CD14-positive monocyte (primary cell): ENCODE measurements around the gene MADD. TPM values are rescaled to one million over a fixed set of nuclear protein-coding genes. Genes with fewer than 3 reads are reported as not detected.
A peak's percentile ranks its signal among the peaks of the same experiment; 100 is the strongest.

Source experiments
- DNase-seq, 3 donors: peaks; one replicate each; pipeline ENCODE4 v3.0.0-alpha.2; 2011 to 2022
- H2AFZ ChIP-seq: 2 replicates; pipeline ENCODE4 v1.6.0; 2012; ENCODE audit warnings: mild to moderate bottlenecking, low read depth, low read length, inconsistent platforms; ENCODE audit not compliant: insufficient read depth, poor library complexity, severe bottlenecking
- H3K27ac ChIP-seq, 2 donors: 1 replicate in 1 of 2; 2 replicates in 1 of 2; pipeline ENCODE4 v1.5.1; 2012 to 2013; ENCODE audit warnings: low read length in 2 of 2, control low read depth in 1 of 2, inconsistent platforms in 1 of 2, low read depth in 1 of 2, mild to moderate bottlenecking in 1 of 2
- H3K27me3 ChIP-seq, 2 donors: one replicate each; pipeline versions ENCODE4 v1.6.0 to v1.6.1; 2011 to 2013; ENCODE audit warnings: low read length in 2 of 2; ENCODE audit not compliant: control insufficient read depth in 2 of 2, insufficient read depth in 2 of 2
- H3K36me3 ChIP-seq, 2 donors: replicated peaks in 1 of 2; 1 replicate in 1 of 2; 2 replicates in 1 of 2; pipeline versions ENCODE4 v1.5.1 to v1.6.1; 2012 to 2013; ENCODE audit warnings: low read length in 2 of 2, control low read depth in 1 of 2, inconsistent platforms in 1 of 2, mild to moderate bottlenecking in 1 of 2; ENCODE audit not compliant: insufficient read depth in 2 of 2, control insufficient read depth in 1 of 2
- H3K4me1 ChIP-seq, 2 donors: 1 replicate in 1 of 2; 2 replicates in 1 of 2; pipeline versions ENCODE4 v1.5.1 to v1.6.1; 2012 to 2013; ENCODE audit warnings: low read length in 2 of 2, control low read depth in 1 of 2, inconsistent platforms in 1 of 2, mild to moderate bottlenecking in 1 of 2, moderate library complexity in 1 of 2; ENCODE audit not compliant: insufficient read depth in 2 of 2, control insufficient read depth in 1 of 2
- H3K4me2 ChIP-seq: replicated peaks from 2 replicates; pipeline ENCODE3; 2012; ENCODE audit warnings: low read length, moderate library complexity, mild to moderate bottlenecking; ENCODE audit not compliant: poor library complexity, severe bottlenecking; ENCODE audit errors: extremely low read depth
- H3K4me3 ChIP-seq, 3 experiments: fragments of 200-600 bp in 1 of 3; sonication (generic) in 1 of 3; replicated peaks in 1 of 3; 1 replicate in 2 of 3; 2 replicates in 1 of 3; pipeline ENCODE4 v1.5.1; 2011 to 2013; ENCODE audit warnings: low read length in 3 of 3, mild to moderate bottlenecking in 3 of 3, control low read depth in 2 of 3, low read depth in 2 of 3, inconsistent platforms in 1 of 3, moderate library complexity in 1 of 3
- H3K79me2 ChIP-seq: 2 replicates; pipeline ENCODE4 v1.6.0; 2012; ENCODE audit warnings: mild to moderate bottlenecking, control low read depth, inconsistent platforms, low read length, moderate library complexity; ENCODE audit not compliant: insufficient read depth
- H3K9ac ChIP-seq: 2 replicates; pipeline ENCODE4 v1.6.0; 2017; ENCODE audit warnings: low read length, mild to moderate bottlenecking; ENCODE audit not compliant: insufficient read depth, poor library complexity, severe bottlenecking
- H3K9me3 ChIP-seq, 2 donors: replicated peaks in 1 of 2; 1 replicate in 1 of 2; 2 replicates in 1 of 2; pipeline versions ENCODE4 v1.5.1 to v1.6.1; 2012 to 2013; ENCODE audit warnings: low read length in 2 of 2, control low read depth in 1 of 2; ENCODE audit not compliant: control insufficient read depth in 1 of 2, insufficient read depth in 1 of 2
- H4K20me1 ChIP-seq: 2 replicates; pipeline ENCODE4 v1.6.0; 2012; ENCODE audit warnings: mild to moderate bottlenecking, low read length, control low read depth, moderate library complexity; ENCODE audit not compliant: insufficient read depth
- H3K27ac Mint-ChIP-seq, 7 donors: one replicate each; pipeline ENCODE4 v1.8.0; 2020; ENCODE audit warnings: mild to moderate bottlenecking in 7 of 7, mixed read lengths in 7 of 7, moderate library complexity in 6 of 7, inconsistent platforms in 2 of 7
- H3K27me3 Mint-ChIP-seq, 3 donors: one replicate each; pipeline ENCODE4 v1.8.0; 2021 to 2022; ENCODE audit warnings: low read depth in 3 of 3, mild to moderate bottlenecking in 3 of 3, mixed read lengths in 3 of 3, moderate library complexity in 3 of 3, inconsistent platforms in 1 of 3
- H3K36me3 Mint-ChIP-seq, 2 donors: one replicate each; pipeline ENCODE4 v1.8.0; 2020; ENCODE audit warnings: mixed read lengths in 2 of 2, inconsistent platforms in 1 of 2, mild to moderate bottlenecking in 1 of 2
- H3K4me1 Mint-ChIP-seq: one replicate; pipeline ENCODE4 v1.8.0; 2020; ENCODE audit warnings: mild to moderate bottlenecking, mixed read lengths
- H3K4me3 Mint-ChIP-seq, 2 donors: one replicate each; pipeline ENCODE4 v1.8.0; 2020; ENCODE audit warnings: mild to moderate bottlenecking in 2 of 2, mixed read lengths in 2 of 2, moderate library complexity in 1 of 2
- H3K9me3 Mint-ChIP-seq, 7 donors: one replicate each; pipeline ENCODE4 v1.8.0; 2020 to 2022; ENCODE audit warnings: mixed read lengths in 7 of 7, mild to moderate bottlenecking in 6 of 7, moderate library complexity in 6 of 7, inconsistent platforms in 2 of 7
- CTCF ChIP-seq: fragments of 200-600 bp; IDR thresholded peaks from one replicate; pipeline ENCODE4 v1.8.0; 2022; ENCODE audit warnings: antibody characterized with exemption, mild to moderate bottlenecking
- WGBS: methylation state at CpG from one replicate; pipeline ENCODE4 v1.1.5; 2013; ENCODE audit warnings: missing lambda C conversion rate; ENCODE audit not compliant: insufficient coverage; 5-methylcytosine and 5-hydroxymethylcytosine counted together
- intact Hi-C, 2 donors: fragments of 100-400 bp; cut with micrococcal nuclease; formaldehyde crosslinking; loops; one replicate each; pipeline versions ENCODE4 v1.15.0 to v1.15.1; 2023
- polyA plus RNA-seq, 3 donors: library from polyadenylated mRNA; depleted of rRNA in 1 of 3; unstranded in 2 of 3; stranded (reverse) in 1 of 3; fragments of 300-500 nt in 2 of 3; fragments of >200 nt in 1 of 3; fragmentation: Illumina TruSeq in 2 of 3; gene quantifications; 1 replicate in 2 of 3; 2 replicates in 1 of 3; pipeline ENCODE4 v1.2.3, GENCODE V29; 2012 to 2021

The MADD gene
- polyA plus RNA-seq, 3 donors = 6.4 to 58.1 (median 12.2) TPM

DNA sequence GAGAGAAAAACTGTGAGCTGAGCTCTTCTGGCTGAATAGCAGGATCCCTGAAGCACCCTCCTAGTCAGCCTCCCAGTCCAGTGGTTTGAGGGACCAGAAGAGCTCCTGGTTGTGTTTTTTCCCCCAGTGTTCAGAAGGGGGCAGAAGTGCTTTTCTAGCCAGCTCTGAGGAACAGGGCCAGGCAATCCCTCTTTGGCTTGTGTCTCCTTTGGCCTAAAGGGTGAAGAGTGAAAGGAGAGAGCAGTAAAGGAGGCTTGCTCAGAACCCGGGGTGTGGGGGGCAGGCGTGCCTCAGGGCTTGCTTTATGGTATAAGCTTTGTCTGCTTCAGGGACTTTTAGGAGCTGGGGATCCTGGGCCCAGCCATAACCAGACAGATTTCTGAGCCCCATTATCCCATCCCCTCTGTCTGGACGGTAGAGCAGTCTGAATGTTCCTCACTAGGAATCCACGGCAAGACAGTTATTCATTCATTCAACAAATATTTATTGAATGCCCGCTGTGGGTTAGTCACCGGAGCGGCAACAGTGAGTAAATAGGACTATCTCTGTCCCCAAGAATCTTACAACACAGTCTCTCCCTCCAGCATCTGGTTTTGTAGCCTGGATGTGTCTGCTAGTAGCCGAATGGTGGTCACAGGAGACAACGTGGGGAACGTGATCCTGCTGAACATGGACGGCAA, 35.8 kb upstream of the MADD start:
- Histone ChIP-seq H3K4me2 (no peak overlapping the region), H3K36me3 (peaks cover 22 to 59% of the 10 kb centered on the region in 2 donors), H4K20me1 (no peaks in the 10 kb centered on the region), H3K79me2 (no peaks in the 10 kb centered on the region), H3K27me3 (no peaks in the 10 kb centered on the region), H2AFZ (no peak overlapping the region), H3K9me3 (no peaks in the 10 kb centered on the region), H3K4me1 (no peaks in the 10 kb centered on the region), H3K4me3 (no peak overlapping the region), H3K27ac (no peak overlapping the region), H3K9ac (no peak overlapping the region)
- no peak for DNase-seq
- intact Hi-C loops = no loop called here
- TF ChIP-seq CTCF = no peak
- no peaks in the 10 kb centered on the region for H3K4me1 Mint-ChIP-seq
- peaks cover 25 to 44% of the 10 kb centered on the region in 2 donors for H3K36me3 Mint-ChIP-seq
- H3K4me3 Mint-ChIP-seq = no peak overlapping the region
- peak overlapping the region in 4 of 7 donors; percentile 20 to 34 (median 24) for H3K27ac Mint-ChIP-seq
- H3K9me3 Mint-ChIP-seq = no peaks in the 10 kb centered on the region
- WGBS = 79% methylated on average over 7 of the region's 11 CpGs
- H3K27me3 Mint-ChIP-seq = no peaks in the 10 kb centered on the region

DNA sequence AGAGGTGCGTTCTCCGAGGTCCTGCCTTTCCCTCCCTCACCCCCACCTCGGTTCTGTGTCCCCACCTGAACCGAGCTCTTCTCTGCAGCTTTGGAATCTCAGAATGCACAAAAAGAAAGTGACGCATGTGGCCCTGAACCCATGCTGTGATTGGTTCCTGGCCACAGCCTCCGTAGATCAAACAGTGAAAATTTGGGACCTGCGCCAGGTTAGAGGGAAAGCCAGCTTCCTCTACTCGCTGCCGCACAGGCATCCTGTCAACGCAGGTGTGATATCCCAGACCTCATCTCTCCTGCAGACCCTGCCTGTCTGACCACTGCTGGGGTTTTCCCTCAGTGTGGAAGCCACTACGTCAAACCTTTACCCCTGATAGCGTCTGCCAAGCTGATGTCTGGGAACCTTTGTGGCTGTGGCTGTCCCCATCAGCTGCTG, 35.2 kb upstream of the MADD start:
- H3K27ac ChIP-seq = no peak overlapping the region
- intact Hi-C loops = no loop called here
- Mint-ChIP-seq H3K27me3 (no peaks in the 10 kb centered on the region), H3K9me3 (no peaks in the 10 kb centered on the region), H3K36me3 (peaks cover 30 to 45% of the 10 kb centered on the region in 2 donors), H3K27ac (peak overlapping the region in 2 of 7 donors; percentile 29 to 38), H3K4me1 (no peaks in the 10 kb centered on the region), H3K4me3 (no peak overlapping the region)
- H3K4me2 ChIP-seq = no peak overlapping the region
- peaks cover 27 to 65% of the 10 kb centered on the region in 2 donors for H3K36me3 ChIP-seq
- no peak overlapping the region for H3K9ac ChIP-seq
- no peak for TF ChIP-seq CTCF
- H3K4me3 ChIP-seq = no peak overlapping the region
- no peaks in the 10 kb centered on the region for H3K4me1 ChIP-seq
- no peaks in the 10 kb centered on the region for H3K79me2 ChIP-seq
- H4K20me1 ChIP-seq = no peaks in the 10 kb centered on the region
- no peaks in the 10 kb centered on the region for H3K27me3 ChIP-seq
- no peaks in the 10 kb centered on the region for H3K9me3 ChIP-seq
- DNase-seq = no peak
- 51% methylated on average over 12 of the region's 12 CpGs for WGBS
- H2AFZ ChIP-seq = no peak overlapping the region
